DND-41 (cell line): ENCODE measurements around the gene SHISA7.

Experiments
- ATAC-seq: fragments of 200-7000 bp; cut with Tn5 transposase; 3 replicates; pipeline ENCODE4 v1.9.1; 2021; ENCODE audit warnings: low read depth; ENCODE audit not compliant: insufficient read depth
- DNase-seq: peaks from one replicate; pipeline ENCODE4 v3.0.0-alpha.2; 2020
- H2AFZ ChIP-seq: 2 replicates; pipeline ENCODE4 v1.6.0; 2012; ENCODE audit warnings: low read depth, low read length
- H3K27ac ChIP-seq: 2 replicates; pipeline ENCODE4 v1.5.1; 2012; ENCODE audit warnings: low read length, inconsistent platforms
- H3K27me3 ChIP-seq: fragments of 200-600 bp; sonication (generic); 2 replicates; pipeline ENCODE4 v1.6.0; 2012; ENCODE audit warnings: low read length, mild to moderate bottlenecking, inconsistent platforms; ENCODE audit not compliant: insufficient read depth, poor library complexity
- H3K36me3 ChIP-seq: 2 replicates; pipeline ENCODE4 v1.5.1; 2012; ENCODE audit warnings: low read length, inconsistent platforms; ENCODE audit not compliant: insufficient read depth
- H3K4me1 ChIP-seq: 2 replicates; pipeline ENCODE4 v1.5.1; 2012; ENCODE audit warnings: mild to moderate bottlenecking, low read length; ENCODE audit not compliant: insufficient read depth
- H3K4me2 ChIP-seq: 2 replicates; pipeline ENCODE4 v1.6.0; 2012; ENCODE audit warnings: mild to moderate bottlenecking, moderate library complexity, low read length, inconsistent platforms; ENCODE audit not compliant: insufficient read depth
- H3K4me3 ChIP-seq, 2 experiments: fragments of 200-600 bp in 1 of 2; shearing (Covaris generic) in 1 of 2; 2 replicates each; pipeline ENCODE4 v1.5.1; 2012 to 2016; ENCODE audit warnings: inconsistent platforms in 2 of 2, low read length in 2 of 2, mild to moderate bottlenecking in 2 of 2, low read depth in 1 of 2, moderate library complexity in 1 of 2
- H3K79me2 ChIP-seq: 2 replicates; pipeline ENCODE4 v1.6.0; 2012; ENCODE audit warnings: low read length, inconsistent platforms; ENCODE audit not compliant: insufficient read depth
- H3K9ac ChIP-seq: 2 replicates; pipeline ENCODE4 v1.6.0; 2012; ENCODE audit warnings: low read depth, mild to moderate bottlenecking, inconsistent platforms, low read length, moderate library complexity
- H3K9me3 ChIP-seq: 2 replicates; pipeline ENCODE4 v1.5.1; 2012; ENCODE audit warnings: low read length, moderate library complexity, mild to moderate bottlenecking, inconsistent platforms; ENCODE audit not compliant: insufficient read depth, severe bottlenecking
- H4K20me1 ChIP-seq: 2 replicates; pipeline ENCODE4 v1.6.0; 2012; ENCODE audit warnings: low read length; ENCODE audit not compliant: insufficient read depth
- EZH2 ChIP-seq: IDR thresholded peaks from 3 replicates; pipeline ENCODE4 v1.6.1; 2012; ENCODE audit warnings: borderline replicate concordance, low read depth, mild to moderate bottlenecking, moderate library complexity, low read length, inconsistent platforms; ENCODE audit not compliant: severe bottlenecking
- TF ChIP-seq, protein P1 (sequence below): IDR thresholded peaks from 2 replicates; pipeline ENCODE4 v1.5.1; 2012; ENCODE audit warnings: borderline replicate concordance, low read length, moderate library complexity, mild to moderate bottlenecking; ENCODE audit not compliant: poor library complexity, severe bottlenecking; ENCODE audit errors: extremely low read depth

The SHISA7 gene

DNA sequence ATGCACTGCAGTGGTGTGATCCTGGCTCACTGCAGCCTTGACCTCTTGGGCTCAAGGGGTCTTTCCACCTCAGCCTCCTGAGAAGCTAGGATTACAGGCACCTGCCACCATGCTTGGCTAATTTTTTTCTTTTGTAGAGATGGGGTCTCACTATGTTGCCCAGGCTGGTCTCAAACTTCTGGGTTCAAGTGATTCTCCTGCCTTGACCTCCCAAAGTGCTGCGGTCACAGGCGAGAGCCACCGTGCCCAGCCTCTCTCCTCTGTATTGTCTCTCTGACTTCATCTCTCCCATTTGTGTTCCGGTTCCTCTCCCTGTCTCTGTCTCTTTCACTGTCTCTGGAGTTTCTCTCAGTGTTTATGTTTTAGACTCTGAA, 23.1 kb upstream of the SHISA7 start:
- Histone ChIP-seq H3K4me3 (no peak overlapping the region), H3K36me3 (no peaks in the 10 kb centered on the region), H3K4me1 (peaks cover 22% of the 10 kb centered on the region), H3K9me3 (no peaks in the 10 kb centered on the region), H4K20me1 (no peaks in the 10 kb centered on the region), H2AFZ (no peak overlapping the region), H3K4me2 (no peak overlapping the region), H3K79me2 (peaks cover 2% of the 10 kb centered on the region), H3K27me3 (no peaks in the 10 kb centered on the region), H3K9ac (no peak overlapping the region), H3K27ac (no peak overlapping the region)
- ATAC-seq = no peak
- TF ChIP-seq, protein P1, sequence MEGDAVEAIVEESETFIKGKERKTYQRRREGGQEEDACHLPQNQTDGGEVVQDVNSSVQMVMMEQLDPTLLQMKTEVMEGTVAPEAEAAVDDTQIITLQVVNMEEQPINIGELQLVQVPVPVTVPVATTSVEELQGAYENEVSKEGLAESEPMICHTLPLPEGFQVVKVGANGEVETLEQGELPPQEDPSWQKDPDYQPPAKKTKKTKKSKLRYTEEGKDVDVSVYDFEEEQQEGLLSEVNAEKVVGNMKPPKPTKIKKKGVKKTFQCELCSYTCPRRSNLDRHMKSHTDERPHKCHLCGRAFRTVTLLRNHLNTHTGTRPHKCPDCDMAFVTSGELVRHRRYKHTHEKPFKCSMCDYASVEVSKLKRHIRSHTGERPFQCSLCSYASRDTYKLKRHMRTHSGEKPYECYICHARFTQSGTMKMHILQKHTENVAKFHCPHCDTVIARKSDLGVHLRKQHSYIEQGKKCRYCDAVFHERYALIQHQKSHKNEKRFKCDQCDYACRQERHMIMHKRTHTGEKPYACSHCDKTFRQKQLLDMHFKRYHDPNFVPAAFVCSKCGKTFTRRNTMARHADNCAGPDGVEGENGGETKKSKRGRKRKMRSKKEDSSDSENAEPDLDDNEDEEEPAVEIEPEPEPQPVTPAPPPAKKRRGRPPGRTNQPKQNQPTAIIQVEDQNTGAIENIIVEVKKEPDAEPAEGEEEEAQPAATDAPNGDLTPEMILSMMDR = no peak
- no peak for TF ChIP-seq EZH2
- DNase-seq = no peak

DNA sequence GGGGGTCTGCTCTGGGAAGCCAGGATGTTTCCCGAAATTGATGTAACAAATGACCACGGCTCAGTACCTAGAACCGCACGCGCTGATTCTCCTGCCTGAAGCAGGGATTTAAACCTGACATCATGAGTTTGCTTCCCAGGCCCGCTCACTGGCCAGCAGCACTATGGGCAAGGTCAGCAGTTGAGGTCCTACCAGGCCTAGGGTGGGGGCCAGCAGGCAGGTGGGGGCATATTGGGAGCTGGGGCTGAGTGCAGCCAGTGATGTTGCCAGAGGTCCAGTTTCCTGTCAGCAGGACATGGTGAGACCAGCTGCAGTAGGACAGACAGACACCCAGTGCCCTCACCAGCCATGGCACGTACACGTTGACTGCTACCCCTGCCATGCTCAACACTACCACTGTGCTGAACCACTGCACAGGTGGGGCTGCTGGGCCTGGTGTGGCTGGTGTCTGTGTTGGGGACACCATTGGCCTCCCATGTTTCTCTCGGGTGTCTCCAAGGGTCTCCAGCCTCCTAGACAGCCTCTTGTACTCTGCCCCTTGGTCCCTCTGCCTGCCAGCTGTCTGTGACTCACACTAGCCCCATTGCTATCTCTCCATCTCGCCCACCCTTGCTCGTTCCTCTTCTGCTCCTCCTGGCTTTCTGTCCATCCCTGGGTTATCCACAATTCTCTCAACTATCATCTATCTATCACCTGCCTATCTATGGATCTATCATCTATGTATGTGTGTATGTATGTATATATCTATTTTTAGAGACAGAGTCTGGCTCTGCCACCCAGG, 22.6 kb upstream of the SHISA7 start:
- Histone ChIP-seq H3K79me2 (peaks cover 8% of the 10 kb centered on the region), H2AFZ (no peak overlapping the region), H3K27ac (no peak overlapping the region), H3K4me1 (peaks cover 28% of the 10 kb centered on the region), H3K9ac (no peak overlapping the region), H3K36me3 (no peaks in the 10 kb centered on the region), H3K4me2 (no peak overlapping the region), H3K4me3 (no peak overlapping the region), H3K27me3 (no peaks in the 10 kb centered on the region), H4K20me1 (0 out of 2 replicates have a peak, but pooled peaks cover 3% of the 10 kb centered on the region), H3K9me3 (no peaks in the 10 kb centered on the region)
- ATAC-seq (no peak), DNase-seq (no peak)
- TF ChIP-seq, protein P1 = no peak
- no peak for TF ChIP-seq EZH2

DNA sequence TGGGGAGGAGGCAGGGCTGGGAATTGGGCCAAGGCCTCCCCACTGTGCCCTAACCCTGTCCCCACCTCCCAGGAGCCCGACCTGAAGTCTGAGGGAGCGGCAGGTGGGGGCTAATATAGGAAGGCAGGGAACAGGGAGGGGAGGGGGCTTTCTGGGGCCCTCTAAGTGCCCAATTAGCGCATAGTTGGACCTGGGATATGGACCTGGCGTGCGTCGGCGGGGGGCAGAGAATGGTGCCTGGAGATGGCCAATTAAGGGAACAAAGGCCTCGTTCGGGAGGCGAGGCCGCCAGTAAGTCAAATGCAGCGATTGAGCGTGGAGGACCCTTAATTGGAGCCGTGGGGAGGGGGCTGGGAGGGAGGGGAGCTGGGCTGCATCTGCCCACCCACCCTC, 21.6 kb upstream of the SHISA7 start, which contains the start of gene C19orf85:
Gene C19orf85, minus strand, starts transcription at position 90 of the 393 bp plus-strand sequence. CDS start 197 bp downstream, outside the sequence.
- no peak within 1 kb of the TSS for H3K27ac ChIP-seq
- H3K79me2 ChIP-seq = peaks cover 17% of the 10 kb centered on the region
- ATAC-seq = no peak
- H3K36me3 ChIP-seq = no peaks in the 10 kb centered on the region
- no peak within 1 kb of the TSS for H3K4me3 ChIP-seq
- no peaks in the 10 kb centered on the region for H3K27me3 ChIP-seq
- H3K9ac ChIP-seq = peak within 1 kb of the TSS; percentile 7; the same call in 1 of the 2 replicates
- no peak for DNase-seq
- H3K9me3 ChIP-seq = no peaks in the 10 kb centered on the region
- TF ChIP-seq, protein P1 = no peak
- no peak for TF ChIP-seq EZH2
- peaks cover 38% of the 10 kb centered on the region for H3K4me1 ChIP-seq
- 0 out of 2 replicates have a peak, but pooled peaks cover 4% of the 10 kb centered on the region for H4K20me1 ChIP-seq
- no peak within 1 kb of the TSS for H2AFZ ChIP-seq
- H3K4me2 ChIP-seq = no peak within 1 kb of the TSS
